Natural killer cell treated with Interleukin-12 subunit alpha and Interleukin-12 subunit beta and Interleukin-15 and Interleukin-18, amount 100 ng/mL, for 72 hours (primary cell): Measurements from ENCODE around the gene ODF2. TPM values are rescaled to one million over a fixed set of nuclear protein-coding genes. Genes with fewer than 3 reads are reported as not detected.
"Not testable (repeated sequence)": the region's sequence is repeated elsewhere in the genome, so short reads cannot be mapped to it uniquely, and the experiment has no call there.

Experiments used
- ATAC-seq, 2 donors: fragments of 150-1000 bp; cut with Tn5 transposase in 1 of 2; sonication (Bioruptor Pico), chemical (Tn5 transposase) in 1 of 2; 2 replicates each; pipeline ENCODE4 v1.10.0; 2021
- DNase-seq: peaks from one replicate; pipeline ENCODE4 v3.0.0; 2022; ENCODE audit warnings: low spot score
- H3K27ac Mint-ChIP-seq, 2 donors: 1 replicate in 1 of 2; 2 replicates in 1 of 2; pipeline ENCODE4 v1.8.0; 2022; ENCODE audit warnings: mixed read lengths in 2 of 2, mild to moderate bottlenecking in 1 of 2, moderate library complexity in 1 of 2
- H3K27me3 Mint-ChIP-seq, 2 donors: 1 replicate in 1 of 2; 2 replicates in 1 of 2; pipeline ENCODE4 v1.8.0; 2022; ENCODE audit warnings: mixed read lengths in 2 of 2
- H3K36me3 Mint-ChIP-seq: one replicate; pipeline ENCODE4 v1.8.0; 2022; ENCODE audit warnings: mixed read lengths
- H3K4me1 Mint-ChIP-seq, 2 donors: 1 replicate in 1 of 2; 2 replicates in 1 of 2; pipeline ENCODE4 v1.8.0; 2022; ENCODE audit warnings: low read depth in 2 of 2, mixed read lengths in 2 of 2, mild to moderate bottlenecking in 1 of 2
- H3K4me3 Mint-ChIP-seq: one replicate; pipeline ENCODE4 v1.8.0; 2022; ENCODE audit warnings: mixed read lengths
- H3K9me3 Mint-ChIP-seq: 2 replicates; pipeline ENCODE4 v1.8.0; 2022; ENCODE audit warnings: mixed read lengths
- total RNA-seq, 2 donors: library from RNA; stranded (reverse); gene quantifications; one replicate each; pipeline ENCODE4 v1.2.3, GENCODE V29; 2022

ODF2 gene
- total RNA-seq, 2 donors from 2014 or later = 55.4 to 95.2 TPM

GRCh38 chr9:128419061-128419925, 36.5 kb upstream of the ODF2 start:
- no peaks in the 10 kb centered on the region for H3K36me3 Mint-ChIP-seq

DNA sequence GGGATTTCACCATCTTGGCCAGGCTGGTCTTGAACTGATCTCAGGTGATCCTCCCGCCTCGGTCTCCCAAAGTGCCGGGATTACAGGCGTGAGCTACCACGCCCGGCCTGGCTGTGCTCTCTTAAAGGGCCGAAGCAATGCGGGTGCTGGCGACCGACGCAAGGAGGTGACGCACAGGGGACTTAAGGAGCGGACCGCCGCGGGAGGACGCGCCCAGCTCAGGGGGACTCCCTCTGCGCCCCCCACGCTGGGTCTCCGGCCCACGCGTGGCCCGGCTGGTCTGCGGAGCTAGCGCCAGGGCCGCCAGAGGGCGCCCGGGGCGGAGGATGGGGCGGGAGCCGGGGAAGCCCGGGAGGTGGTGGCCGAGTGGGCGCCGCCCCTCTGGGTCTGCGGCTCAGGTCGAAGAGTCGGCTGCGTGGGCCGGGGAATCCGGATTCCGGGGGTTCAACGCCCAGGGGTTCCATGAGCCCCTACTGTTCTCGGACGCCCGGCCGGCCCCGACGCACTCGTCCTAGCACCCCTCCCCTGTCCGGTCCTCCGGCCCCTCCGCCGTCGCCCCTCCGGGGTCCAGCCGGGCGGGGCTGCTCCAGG, 35.7 kb upstream of the ODF2 start:
- Mint-ChIP-seq H3K4me3 (peak overlapping the region; percentile 80), H3K9me3 (no peaks in the 10 kb centered on the region), H3K36me3 (no peaks in the 10 kb centered on the region), H3K27ac (no peak overlapping the region), H3K4me1 (peaks cover 5% of the 10 kb centered on the region in 2 donors), H3K27me3 (peaks cover 12 to 14% of the 10 kb centered on the region in 2 donors)
- peak; percentile 88 for DNase-seq
- ATAC-seq = peak; percentile 89 to 94

More at GRCh38 chr9:128419061-128419925, 36.5 kb upstream of the ODF2 start:
- ATAC-seq = no peak
- Mint-ChIP-seq H3K27me3 (peaks cover 21% of the 10 kb centered on the region in 2 donors), H3K27ac (no peak overlapping the region), H3K9me3 (no peaks in the 10 kb centered on the region), H3K4me3 (peak overlapping the region; percentile 80), H3K4me1 (peaks cover 5% of the 10 kb centered on the region in 2 donors)
- no peak for DNase-seq

GRCh38 chr9:128420651-128421481, 34.9 kb upstream of the ODF2 start, which contains the start of gene CERCAM:
Gene CERCAM, plus strand, starts transcription at chr9:128420857. Its CDS starts 21 bp downstream, at chr9:128420878.
- Mint-ChIP-seq H3K4me3 (peak within 1 kb of the TSS; percentile 80), H3K36me3 (no peaks in the 10 kb centered on the region), H3K4me1 (peaks cover 5% of the 10 kb centered on the region in 2 donors), H3K27me3 (peaks cover 9 to 10% of the 10 kb centered on the region in 2 donors), H3K27ac (no peak within 1 kb of the TSS), H3K9me3 (no peaks in the 10 kb centered on the region)
- no peak for DNase-seq
- ATAC-seq = peak; percentile 90 to 91

GRCh38 chr9:128421482-128421996, 34.3 kb upstream of the ODF2 start:
- ATAC-seq (no peak), DNase-seq (no peak)
- Mint-ChIP-seq H3K27ac (no peak overlapping the region), H3K9me3 (no peaks in the 10 kb centered on the region), H3K27me3 (peaks cover 3 to 5% of the 10 kb centered on the region in 2 donors), H3K36me3 (no peaks in the 10 kb centered on the region), H3K4me3 (peak overlapping the region; percentile 44), H3K4me1 (peaks cover 5% of the 10 kb centered on the region in 2 donors)

GRCh38 chr9:128422022-128422782, 33.6 kb upstream of the ODF2 start:
- not testable (repeated sequence) for H3K9me3 Mint-ChIP-seq, ATAC-seq, H3K4me1 Mint-ChIP-seq, H3K27me3 Mint-ChIP-seq, DNase-seq, H3K36me3 Mint-ChIP-seq, H3K27ac Mint-ChIP-seq, H3K4me3 Mint-ChIP-seq

- Mint-ChIP-seq H3K9me3 (no peaks in the 10 kb centered on the region), H3K27me3 (peaks cover 0 to 3% of the 10 kb centered on the region in 2 donors), H3K36me3 (no peaks in the 10 kb centered on the region), H3K27ac (no peak overlapping the region), H3K4me3 (no peak overlapping the region), H3K4me1 (peaks cover 5% of the 10 kb centered on the region in 2 donors)
- ATAC-seq (no peak), DNase-seq (no peak)
Observed at GRCh38 chr9:128422783-128423150, 33.0 kb upstream of the ODF2 start.

DNA sequence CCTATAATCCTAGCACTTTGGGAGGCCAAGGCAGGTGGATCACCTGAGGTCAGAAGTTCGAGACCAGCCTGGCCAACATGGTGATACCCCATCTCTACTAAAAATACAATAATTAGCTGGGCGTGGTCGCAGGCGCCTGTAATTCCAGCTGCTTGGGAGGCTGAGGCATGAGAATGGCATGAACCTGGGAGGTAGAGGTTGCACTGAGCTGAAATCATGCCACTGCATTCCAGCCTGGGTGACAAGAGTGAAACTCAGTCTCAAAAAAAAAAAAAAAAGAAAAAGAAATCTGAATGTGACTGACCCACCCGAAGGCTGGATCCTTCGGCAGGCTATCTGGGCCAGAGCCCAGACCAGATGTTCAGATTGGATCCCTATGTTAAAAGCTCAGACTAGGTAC, 32.5 kb upstream of the ODF2 start:
- H3K27ac Mint-ChIP-seq, DNase-seq, H3K27me3 Mint-ChIP-seq, H3K36me3 Mint-ChIP-seq, H3K9me3 Mint-ChIP-seq, ATAC-seq, H3K4me1 Mint-ChIP-seq, H3K4me3 Mint-ChIP-seq: not testable (repeated sequence)

DNA sequence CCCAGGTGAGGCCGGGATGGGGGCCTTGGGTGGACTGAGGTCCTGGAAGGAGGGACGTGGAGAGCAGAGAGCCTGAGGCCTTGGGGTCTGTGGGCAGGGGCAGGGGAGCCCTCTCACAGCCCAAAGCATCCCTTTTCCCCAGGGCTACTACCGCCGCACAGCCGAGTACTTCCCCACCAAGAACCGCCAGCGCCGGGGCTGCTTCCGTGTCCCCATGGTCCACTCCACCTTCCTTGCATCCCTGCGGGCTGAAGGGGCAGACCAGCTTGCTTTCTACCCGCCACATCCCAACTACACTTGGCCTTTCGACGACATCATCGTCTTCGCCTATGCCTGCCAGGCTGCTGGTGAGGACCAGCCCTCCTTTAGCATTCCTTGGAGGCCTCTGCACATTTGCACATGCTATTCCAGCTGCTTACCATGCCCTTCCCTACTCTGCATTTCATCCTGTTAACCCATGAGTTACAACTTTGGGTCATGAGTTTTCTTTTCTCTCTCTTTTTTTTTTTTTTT, 31.5 kb upstream of the ODF2 start:
- ATAC-seq (no peak), DNase-seq (no peak)
- Mint-ChIP-seq H3K27me3 (no peaks in the 10 kb centered on the region), H3K27ac (no peak overlapping the region), H3K9me3 (no peaks in the 10 kb centered on the region), H3K4me3 (no peak overlapping the region), H3K36me3 (no peaks in the 10 kb centered on the region), H3K4me1 (peaks cover 5% of the 10 kb centered on the region in 2 donors)

- Mint-ChIP-seq H3K27me3 (no peaks in the 10 kb centered on the region), H3K4me1 (no peaks in the 10 kb centered on the region), H3K9me3 (no peaks in the 10 kb centered on the region), H3K4me3 (no peak overlapping the region), H3K27ac (no peak overlapping the region), H3K36me3 (no peaks in the 10 kb centered on the region)
- ATAC-seq (no peak), DNase-seq (no peak)
Observed at GRCh38 chr9:128428644-128429512, 26.9 kb upstream of the ODF2 start.

DNA sequence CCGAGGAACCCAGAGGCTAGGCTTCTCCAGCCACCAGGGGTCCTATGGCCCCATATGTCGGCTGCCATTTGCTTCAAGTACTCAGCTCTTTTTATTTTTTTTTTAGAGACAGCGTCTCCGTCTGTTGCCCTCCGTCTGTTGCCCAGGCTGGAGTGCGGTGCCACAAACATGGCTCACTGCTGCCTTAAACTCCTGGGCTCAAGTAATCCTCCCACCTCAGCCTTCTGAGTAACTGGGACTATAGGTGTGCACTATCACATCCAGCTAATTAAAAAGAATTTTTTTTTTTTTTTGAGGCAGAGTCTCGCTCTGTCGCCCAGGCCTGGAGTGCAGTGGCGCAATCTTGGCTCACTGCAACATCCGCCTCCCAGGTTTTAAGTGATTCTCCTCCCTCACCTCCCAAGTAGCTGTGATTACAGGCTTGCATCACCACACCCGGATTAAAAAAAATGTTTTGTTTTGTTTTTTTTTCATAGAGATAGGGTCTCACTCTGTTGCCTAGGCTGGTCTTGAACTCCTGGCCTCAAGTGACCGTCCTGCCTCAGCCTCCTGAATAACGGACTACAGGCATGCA, 26.2 kb upstream of the ODF2 start:
- H3K9me3 Mint-ChIP-seq = no peaks in the 10 kb centered on the region
- no peak for DNase-seq
- H3K27ac Mint-ChIP-seq = no peak overlapping the region
- no peak for ATAC-seq
- H3K36me3 Mint-ChIP-seq = no peaks in the 10 kb centered on the region
- H3K4me1 Mint-ChIP-seq = no peaks in the 10 kb centered on the region
- no peaks in the 10 kb centered on the region for H3K27me3 Mint-ChIP-seq
- no peak overlapping the region for H3K4me3 Mint-ChIP-seq

DNA sequence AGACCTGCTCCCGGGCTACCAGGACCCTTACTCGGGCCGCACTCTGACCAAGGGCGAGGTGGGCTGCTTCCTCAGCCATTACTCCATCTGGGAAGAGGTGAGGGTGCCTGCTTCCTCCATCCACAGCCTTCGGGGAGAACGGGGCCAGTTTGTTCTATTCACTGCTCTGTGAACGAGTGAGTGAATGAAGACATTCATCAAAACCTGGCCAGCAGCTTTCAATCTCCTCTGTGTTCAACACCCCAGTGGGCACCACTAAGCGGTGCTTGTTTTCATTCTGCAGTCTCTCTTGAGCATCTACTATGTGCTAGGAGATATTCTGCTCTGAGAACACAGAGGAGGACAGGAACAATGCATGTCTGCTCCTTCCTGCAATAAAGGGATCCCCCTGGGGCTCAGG, 24.6 kb upstream of the ODF2 start:
- DNase-seq = no peak
- H3K4me3 Mint-ChIP-seq = no peak overlapping the region
- no peaks in the 10 kb centered on the region for H3K4me1 Mint-ChIP-seq
- no peak for ATAC-seq
- no peaks in the 10 kb centered on the region for H3K9me3 Mint-ChIP-seq
- no peak overlapping the region for H3K27ac Mint-ChIP-seq
- no peaks in the 10 kb centered on the region for H3K27me3 Mint-ChIP-seq
- H3K36me3 Mint-ChIP-seq = no peaks in the 10 kb centered on the region

GRCh38 chr9:128434340-128434739, 21.5 kb upstream of the ODF2 start:
- H3K27me3 Mint-ChIP-seq = no peaks in the 10 kb centered on the region
- H3K4me1 Mint-ChIP-seq = peaks cover 0 to 2% of the 10 kb centered on the region in 2 donors
- no peaks in the 10 kb centered on the region for H3K9me3 Mint-ChIP-seq
- no peak overlapping the region for H3K4me3 Mint-ChIP-seq
- no peak overlapping the region for H3K27ac Mint-ChIP-seq
- DNase-seq (no peak), ATAC-seq (no peak)
- H3K36me3 Mint-ChIP-seq = no peaks in the 10 kb centered on the region
